ENCODE measurements around the gene EPS15. TPM values are rescaled to one million over a fixed set of nuclear protein-coding genes. Genes with fewer than 3 reads are reported as not detected.

The EPS15 gene
- total RNA-seq, 1 donor from 2014 or later, result 40.5 TPM

DNA sequence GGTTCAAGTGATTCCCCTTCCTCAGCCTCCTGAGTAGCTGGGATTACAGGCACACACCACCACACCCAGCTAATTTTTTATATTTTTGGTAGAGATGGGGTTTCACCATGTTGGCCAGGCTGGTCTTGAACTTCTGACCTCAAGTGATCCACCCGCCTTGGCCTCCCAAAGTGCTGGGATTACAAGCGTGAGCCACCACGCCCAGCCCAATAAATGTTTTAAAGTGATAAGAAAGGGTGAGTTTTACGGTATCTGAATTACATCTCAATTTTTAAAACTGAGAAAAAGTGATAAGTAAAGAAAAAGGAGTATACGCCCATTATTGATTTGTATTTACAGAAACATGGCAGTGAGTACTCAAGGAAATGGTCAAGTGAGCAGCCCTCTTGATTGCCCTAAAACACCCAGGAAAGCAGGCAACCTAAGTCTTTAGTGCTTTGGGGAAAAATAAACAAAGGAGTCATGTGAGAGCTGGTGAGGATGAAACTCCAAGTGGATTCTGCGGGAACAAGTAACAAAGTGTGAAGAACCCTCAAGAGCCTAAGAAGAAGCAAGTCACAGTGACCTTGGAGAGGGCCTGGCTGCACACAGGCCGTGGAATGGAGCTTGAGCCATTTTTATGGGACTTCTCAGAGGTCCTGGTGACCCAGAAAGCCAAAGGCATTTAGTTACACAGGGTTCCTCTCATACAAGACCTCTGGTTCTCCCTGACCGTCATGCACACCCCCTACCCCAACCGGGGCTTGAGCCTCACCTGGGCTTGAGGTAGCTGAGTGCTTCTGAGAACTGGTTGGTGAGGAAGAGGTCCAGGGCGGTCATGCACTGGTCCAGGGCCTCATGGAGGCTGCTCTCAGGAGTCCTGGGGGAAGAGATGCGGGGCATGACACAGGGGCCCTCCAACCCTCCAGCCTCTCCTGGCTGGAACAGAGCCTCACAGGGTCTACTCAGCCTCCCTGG lies 197.8 kb downstream of the EPS15 start:
- DNase-seq (ENCODE audit: low read depth, low spot score), result no peak

DNA sequence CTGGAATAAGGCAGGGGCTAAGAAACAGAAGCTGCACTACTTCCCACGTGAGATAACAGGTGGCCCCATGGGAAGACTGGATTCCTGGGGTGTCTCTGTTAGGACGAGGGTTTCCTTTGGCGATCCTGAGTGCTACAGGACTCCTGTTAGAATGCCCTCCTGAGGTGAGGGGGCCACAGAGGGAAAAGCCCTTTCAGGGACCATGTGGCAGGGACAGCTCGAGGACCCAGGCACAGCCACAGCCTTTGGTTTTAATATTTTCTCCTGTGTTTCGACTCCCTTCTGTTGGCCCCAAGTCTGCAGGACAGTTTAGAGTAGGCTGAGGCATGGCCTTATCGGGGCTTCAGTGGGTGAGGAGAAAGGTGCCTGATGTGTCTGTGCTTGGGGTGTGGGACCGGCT lies 201.3 kb downstream of the EPS15 start:
- no peak for DNase-seq (ENCODE audit: low read depth, low spot score)

DNA sequence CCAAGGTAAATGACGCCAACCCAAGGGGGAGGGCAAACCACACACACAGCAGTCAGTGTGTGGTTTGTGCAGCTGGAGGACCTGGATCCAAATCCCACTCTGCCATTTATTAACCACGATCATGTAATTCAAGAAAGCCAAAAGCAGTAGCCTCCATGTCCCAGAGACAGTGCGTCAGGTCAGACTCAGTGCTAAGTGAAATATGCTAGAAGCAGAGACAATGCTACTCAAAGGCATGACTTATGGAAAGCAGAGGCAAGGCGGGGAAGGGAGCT lies 202.3 kb downstream of the EPS15 start:
- no peak for DNase-seq (ENCODE audit: low read depth, low spot score)

DNA sequence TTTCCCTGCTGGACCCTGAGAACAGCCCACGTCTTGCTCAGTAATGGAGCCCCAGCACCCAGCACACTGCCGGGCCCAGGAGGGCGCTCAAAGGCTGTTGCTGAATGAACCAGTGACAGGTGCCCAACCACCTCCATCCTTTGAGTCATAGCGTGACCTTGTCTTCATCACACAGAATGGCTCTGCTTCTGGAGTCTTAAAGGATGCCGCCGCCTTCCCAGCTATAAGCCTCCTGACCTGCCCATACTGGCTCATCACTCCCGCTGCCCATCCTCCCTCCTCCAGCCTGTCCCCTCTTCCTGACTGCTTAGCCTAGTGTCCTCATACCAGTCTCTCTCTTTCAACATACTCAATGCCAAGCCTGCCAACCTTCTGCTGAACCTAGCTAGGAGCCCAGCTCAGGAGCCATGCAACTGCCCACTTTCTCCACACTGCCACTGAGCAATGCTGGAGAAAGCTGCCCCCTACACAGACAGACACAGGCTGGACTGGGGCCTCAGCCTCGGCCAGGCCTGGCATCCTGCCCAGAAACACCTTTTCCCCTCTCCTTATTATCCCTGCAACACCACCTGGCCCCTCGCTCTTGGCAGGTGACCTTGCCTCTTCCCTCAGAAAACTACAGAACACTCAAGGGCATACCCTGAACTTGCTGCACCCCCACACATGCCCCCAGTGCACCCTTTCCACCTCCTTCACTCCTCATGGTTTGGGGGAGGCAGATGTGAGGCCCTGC lies 202.8 kb downstream of the EPS15 start:
- DNase-seq (ENCODE audit: low read depth, low spot score), result no peak

DNA sequence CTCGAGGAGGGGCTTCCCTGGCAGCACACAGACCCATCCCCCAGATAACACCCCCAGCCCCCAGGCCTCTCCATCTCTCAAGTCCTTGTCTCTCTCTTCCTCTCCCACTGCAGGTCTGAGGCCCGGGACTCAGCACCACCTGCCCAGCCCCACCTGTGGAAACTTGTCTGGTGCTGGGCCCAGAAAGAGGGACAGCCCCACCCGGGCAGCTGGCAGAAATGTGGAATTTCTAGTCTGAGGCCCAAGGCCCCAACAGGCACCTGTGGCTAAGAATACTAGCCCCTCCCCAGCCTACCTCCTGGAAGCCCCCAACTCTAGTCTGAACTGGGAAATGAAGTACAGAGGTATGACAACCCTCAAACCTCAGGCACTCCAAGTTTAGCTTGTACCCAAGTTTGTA lies 204.1 kb downstream of the EPS15 start:
- DNase-seq (ENCODE audit: low read depth, low spot score), result no peak

DNA sequence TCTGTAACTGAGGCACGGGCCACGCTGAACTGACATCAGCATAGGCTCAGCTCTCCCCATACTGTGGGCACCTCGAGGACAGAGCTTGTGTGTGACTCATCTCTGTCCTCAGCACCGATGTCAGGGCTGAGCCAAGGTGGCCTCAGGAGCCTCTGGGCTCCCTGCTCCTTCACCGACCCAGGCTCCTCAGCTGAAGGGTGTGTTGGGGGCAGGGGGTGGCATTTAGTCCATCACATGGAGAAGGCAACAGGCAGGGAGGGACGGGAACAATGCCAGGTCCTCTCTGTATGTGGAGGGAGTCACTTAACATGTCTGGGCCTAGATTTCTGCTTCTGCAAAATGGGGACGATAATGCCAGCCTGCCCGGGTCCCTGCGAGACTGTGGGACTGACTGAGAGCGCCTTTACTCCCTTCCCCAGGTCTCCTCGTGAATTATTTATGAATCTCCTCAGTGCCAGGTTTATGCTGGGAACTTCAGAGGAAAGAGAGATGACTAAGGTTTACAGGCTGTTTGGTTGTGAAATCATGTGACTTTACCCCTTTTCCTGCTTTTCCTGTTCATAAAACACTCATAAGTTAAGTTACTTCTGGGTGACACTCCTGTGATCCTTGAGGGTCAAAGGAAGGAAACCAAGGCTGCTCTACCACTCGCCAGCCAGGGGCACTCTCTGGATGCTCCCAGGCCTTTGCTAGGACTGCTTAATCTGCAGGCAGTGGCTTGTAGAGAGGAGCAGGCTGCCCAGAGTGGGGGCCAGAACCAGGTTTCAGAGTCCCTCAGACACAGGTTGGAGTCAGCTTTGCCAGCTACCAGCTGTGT lies 204.9 kb downstream of the EPS15 start:
- DNase-seq (ENCODE audit: low read depth, low spot score), result peak; percentile 69

DNA sequence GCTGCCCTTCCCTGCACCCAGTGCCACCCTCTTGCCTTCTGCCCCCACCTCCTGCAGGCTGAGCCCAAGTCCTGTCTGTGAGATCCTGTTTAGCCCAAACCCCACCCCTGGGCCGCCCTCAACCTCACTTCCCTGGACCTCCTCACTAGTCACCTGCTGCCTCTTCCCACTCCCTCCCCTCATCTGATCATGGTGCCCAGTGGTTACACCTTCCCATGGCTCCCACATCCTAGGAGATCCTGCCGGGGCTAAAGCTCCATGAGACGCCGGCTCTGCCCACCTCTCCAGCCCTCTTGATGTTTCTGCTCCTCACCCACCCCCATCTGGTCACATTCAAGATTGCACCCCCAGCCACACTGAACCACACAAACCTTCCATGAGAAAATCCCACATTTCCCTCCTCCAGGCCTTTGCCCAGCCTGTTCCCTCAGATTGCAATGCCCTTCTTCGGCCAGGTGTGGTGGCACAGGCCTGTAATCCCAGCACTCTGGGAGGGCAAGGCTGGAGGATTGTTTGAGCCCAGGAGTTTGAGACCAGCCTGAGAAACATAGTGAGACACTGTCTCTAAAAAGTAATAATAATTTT lies 205.7 kb downstream of the EPS15 start:
- DNase-seq (ENCODE audit: low read depth, low spot score), result no peak

DNA sequence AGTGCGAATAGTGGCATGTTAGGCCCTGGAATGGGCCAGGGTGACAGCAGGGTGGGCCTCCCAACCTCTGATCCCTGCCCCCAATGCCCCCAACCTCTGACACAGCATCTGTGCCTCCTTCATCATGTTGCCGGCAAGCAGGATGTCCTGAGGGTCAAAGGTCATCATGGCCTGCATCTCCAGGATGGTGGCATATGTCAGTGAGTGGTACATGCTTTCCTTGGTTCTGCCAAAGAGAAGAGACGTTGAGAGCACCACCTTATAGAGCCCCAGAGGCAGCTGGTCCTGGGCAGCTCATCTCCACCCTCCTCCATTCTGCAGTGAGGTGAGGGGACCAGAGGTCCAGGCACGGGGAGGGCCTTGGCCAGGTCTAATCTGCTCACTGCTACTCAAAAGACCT lies 206.3 kb downstream of the EPS15 start:
- DNase-seq (ENCODE audit: low read depth, low spot score), result no peak

DNA sequence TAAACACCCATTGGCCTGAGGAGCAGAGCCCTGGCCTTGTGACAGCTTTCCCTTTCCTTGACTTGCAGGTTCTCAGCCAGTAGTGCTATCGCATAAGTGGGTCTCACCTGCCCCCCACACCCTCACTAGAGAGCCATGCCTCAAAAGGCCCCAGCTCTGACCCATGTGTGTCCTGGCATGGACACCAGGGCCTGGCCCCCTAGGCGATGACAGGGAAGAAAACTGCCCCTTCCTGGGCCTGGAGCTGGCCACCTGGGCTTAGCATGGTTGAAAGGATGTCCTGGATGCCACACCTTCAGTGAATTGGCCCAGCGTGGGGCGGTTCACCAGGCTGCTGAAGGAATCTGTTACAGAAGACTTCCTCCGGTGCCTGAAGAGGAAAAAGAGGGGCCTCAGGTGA lies 207.2 kb downstream of the EPS15 start:
- no peak for DNase-seq (ENCODE audit: low read depth, low spot score)

DNA sequence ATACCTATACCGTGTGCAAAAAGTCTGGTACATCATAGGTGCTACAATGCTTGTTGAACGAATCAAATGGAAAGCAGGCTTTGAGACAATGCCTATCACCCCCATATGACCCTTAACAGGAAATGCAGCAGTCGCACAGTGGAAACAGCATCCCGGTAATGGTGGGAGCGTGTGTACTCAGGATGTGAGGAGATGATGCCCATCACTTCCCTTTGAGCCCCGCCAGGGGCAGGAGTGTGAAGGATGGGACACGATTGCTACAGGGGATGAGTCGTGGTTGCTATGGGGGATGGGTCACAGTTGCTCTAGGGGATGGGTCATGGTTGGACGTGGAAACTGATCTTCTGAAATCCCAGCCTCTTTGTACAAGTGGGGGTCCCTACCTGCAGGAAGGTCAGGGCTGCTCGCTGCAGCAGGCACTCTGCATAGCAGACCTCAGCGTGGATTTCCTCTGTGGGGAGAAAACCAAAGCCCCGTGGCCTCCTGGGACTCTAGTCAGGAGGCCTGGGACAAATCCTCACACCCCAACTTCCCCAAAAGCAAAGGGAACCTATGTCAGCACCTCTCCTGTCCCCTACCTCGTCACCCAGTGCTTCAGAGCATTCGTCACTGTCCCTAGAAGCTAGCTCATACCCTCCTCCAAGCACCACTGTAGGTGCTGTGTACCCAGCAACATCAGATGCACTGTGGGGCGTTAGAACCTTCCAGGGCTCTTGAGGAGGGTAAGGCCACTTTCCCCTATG lies 208.0 kb downstream of the EPS15 start:
- DNase-seq (ENCODE audit: low read depth, low spot score), result no peak

DNA sequence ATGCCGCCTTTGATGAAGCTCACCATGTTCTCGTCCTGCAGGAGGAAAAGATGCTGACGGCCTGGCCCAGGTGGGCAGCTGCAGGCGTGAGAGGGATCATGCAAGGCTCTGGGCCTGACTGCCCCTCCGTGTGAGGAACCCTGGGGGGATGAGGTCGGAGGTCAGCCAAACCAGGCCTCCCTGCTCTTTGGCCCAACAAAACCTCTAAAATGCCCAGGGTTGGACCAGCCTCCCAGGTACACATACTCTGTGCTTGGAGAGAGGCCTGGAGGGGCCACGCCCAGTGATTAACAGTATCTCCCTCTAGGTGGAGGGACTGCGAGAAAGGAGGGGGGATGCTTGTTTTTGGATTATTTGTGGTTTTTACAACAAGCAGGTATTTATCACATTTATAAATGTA lies 209.8 kb downstream of the EPS15 start:
- DNase-seq (ENCODE audit: low read depth, low spot score), result no peak

DNA sequence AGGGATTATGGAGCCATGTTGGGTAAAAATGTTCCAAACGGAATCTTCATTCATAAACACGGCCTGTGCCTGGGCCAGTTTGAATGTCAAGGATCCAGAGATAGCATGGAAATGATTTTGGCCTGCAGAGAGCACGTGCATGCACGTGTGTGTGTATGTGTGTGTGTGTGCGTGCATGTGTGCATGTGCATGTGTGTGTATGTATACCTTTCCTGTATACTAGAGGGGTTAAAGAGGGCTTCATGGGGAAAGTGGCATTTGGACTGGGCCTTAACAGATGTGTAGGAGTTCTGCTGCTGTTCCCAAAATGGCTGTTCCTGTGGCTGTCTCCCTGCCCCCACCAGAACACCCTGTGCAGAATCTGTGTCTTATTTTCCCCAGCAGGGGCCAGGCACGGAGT lies 210.4 kb downstream of the EPS15 start:
- DNase-seq (ENCODE audit: low read depth, low spot score), result no peak

DNA sequence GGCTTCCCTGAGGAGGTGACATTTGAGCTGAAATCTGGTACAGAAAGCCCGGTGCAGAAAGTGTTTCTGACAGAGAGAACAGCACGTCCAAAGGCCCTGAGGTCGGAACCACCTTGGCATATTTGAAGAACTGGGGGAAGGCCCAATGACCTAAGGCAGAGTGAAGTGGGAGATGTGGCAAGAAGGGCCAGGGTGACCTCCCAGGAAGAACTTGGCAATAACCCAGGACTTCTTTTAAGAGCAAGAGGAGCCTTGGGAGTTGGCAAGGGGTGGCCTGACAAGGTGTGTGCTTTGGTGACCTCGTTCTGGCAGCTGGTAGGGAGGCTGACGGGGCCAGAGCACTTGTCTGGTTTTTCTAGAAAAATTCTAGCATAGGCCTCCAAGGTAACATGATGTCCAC lies 212.1 kb downstream of the EPS15 start:
- no peak for DNase-seq (ENCODE audit: low read depth, low spot score)

DNA sequence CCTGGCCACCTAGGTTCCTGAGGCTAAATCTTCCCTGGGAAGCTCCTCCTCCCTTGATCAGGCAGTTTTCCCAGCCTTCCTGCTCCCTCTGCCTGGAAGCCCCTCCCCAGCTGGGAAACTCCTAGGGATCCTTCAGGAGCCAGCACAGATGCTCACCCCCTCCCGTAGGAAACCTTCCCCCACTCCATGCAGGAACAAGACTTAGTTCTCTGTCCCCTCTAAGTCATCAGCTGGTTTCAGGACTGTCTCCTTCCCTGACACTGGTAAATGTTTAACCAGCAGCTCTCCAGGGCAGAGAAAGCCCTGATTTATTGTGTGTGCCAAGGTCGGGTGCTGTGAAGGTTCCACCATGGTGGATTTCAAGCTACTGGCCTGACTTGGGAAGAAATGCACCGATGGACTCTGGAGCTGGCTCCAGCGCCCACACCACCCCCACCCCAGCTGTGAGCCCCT lies 213.7 kb downstream of the EPS15 start:
- DNase-seq (ENCODE audit: low read depth, low spot score), result no peak

DNA sequence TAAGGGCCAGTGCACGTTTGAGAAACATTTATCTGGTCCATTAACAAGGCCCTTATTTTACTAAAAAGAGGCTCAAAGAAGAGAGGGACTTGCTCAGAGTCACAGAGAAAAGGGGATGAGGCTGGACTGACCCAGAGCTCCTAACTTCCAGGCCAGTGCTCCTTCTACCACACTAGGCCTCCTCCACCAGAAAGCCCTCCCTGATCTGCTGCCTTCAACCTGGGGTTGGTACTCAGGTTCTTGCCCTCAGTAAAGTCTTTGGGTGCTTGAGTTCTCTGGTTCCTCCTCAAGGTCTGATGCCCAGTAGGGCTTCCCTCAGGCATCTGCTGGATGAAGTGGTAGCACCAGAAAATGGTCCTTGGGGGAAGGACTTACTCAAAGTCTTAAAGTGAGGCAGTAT lies 214.7 kb downstream of the EPS15 start:
- no peak for DNase-seq (ENCODE audit: low read depth, low spot score)

Other genes with a start within 250 kb of the EPS15 start
- 1.1 and 1.2 TPM in 2 replicates for gene TTC39A, start 188.7 kb downstream of the EPS15 start, total RNA-seq
- 75.2 and 92.5 TPM in 2 replicates for gene OSBPL9, start 97.8 kb upstream of the EPS15 start, total RNA-seq

Data from pulmonary artery endothelial cell (primary cell).